CD14-positive monocyte (primary cell): ENCODE measurements around the gene PDZK1IP1. TPM values are rescaled to one million over a fixed set of nuclear protein-coding genes. Genes with fewer than 3 reads are reported as not detected.

ENCODE experiments used
- DNase-seq, 3 donors: peaks; one replicate each; pipeline ENCODE4 v3.0.0-alpha.2; 2011 to 2022
- H2AFZ ChIP-seq: 2 replicates; pipeline ENCODE4 v1.6.0; 2012; ENCODE audit warnings: mild to moderate bottlenecking, low read depth, low read length, inconsistent platforms; ENCODE audit not compliant: insufficient read depth, poor library complexity, severe bottlenecking
- H3K27ac ChIP-seq, 2 donors: 1 replicate in 1 of 2; 2 replicates in 1 of 2; pipeline ENCODE4 v1.5.1; 2012 to 2013; ENCODE audit warnings: low read length in 2 of 2, control low read depth in 1 of 2, inconsistent platforms in 1 of 2, low read depth in 1 of 2, mild to moderate bottlenecking in 1 of 2
- H3K27me3 ChIP-seq, 2 donors: one replicate each; pipeline versions ENCODE4 v1.6.0 to v1.6.1; 2011 to 2013; ENCODE audit warnings: low read length in 2 of 2; ENCODE audit not compliant: control insufficient read depth in 2 of 2, insufficient read depth in 2 of 2
- H3K36me3 ChIP-seq, 2 donors: replicated peaks in 1 of 2; 1 replicate in 1 of 2; 2 replicates in 1 of 2; pipeline versions ENCODE4 v1.5.1 to v1.6.1; 2012 to 2013; ENCODE audit warnings: low read length in 2 of 2, control low read depth in 1 of 2, inconsistent platforms in 1 of 2, mild to moderate bottlenecking in 1 of 2; ENCODE audit not compliant: insufficient read depth in 2 of 2, control insufficient read depth in 1 of 2
- H3K4me1 ChIP-seq, 2 donors: 1 replicate in 1 of 2; 2 replicates in 1 of 2; pipeline versions ENCODE4 v1.5.1 to v1.6.1; 2012 to 2013; ENCODE audit warnings: low read length in 2 of 2, control low read depth in 1 of 2, inconsistent platforms in 1 of 2, mild to moderate bottlenecking in 1 of 2, moderate library complexity in 1 of 2; ENCODE audit not compliant: insufficient read depth in 2 of 2, control insufficient read depth in 1 of 2
- H3K4me2 ChIP-seq: replicated peaks from 2 replicates; pipeline ENCODE3; 2012; ENCODE audit warnings: low read length, moderate library complexity, mild to moderate bottlenecking; ENCODE audit not compliant: poor library complexity, severe bottlenecking; ENCODE audit errors: extremely low read depth
- H3K4me3 ChIP-seq, 3 experiments: fragments of 200-600 bp in 1 of 3; sonication (generic) in 1 of 3; replicated peaks in 1 of 3; 1 replicate in 2 of 3; 2 replicates in 1 of 3; pipeline ENCODE4 v1.5.1; 2011 to 2013; ENCODE audit warnings: low read length in 3 of 3, mild to moderate bottlenecking in 3 of 3, control low read depth in 2 of 3, low read depth in 2 of 3, inconsistent platforms in 1 of 3, moderate library complexity in 1 of 3
- H3K79me2 ChIP-seq: 2 replicates; pipeline ENCODE4 v1.6.0; 2012; ENCODE audit warnings: mild to moderate bottlenecking, control low read depth, inconsistent platforms, low read length, moderate library complexity; ENCODE audit not compliant: insufficient read depth
- H3K9ac ChIP-seq: 2 replicates; pipeline ENCODE4 v1.6.0; 2017; ENCODE audit warnings: low read length, mild to moderate bottlenecking; ENCODE audit not compliant: insufficient read depth, poor library complexity, severe bottlenecking
- H3K9me3 ChIP-seq, 2 donors: replicated peaks in 1 of 2; 1 replicate in 1 of 2; 2 replicates in 1 of 2; pipeline versions ENCODE4 v1.5.1 to v1.6.1; 2012 to 2013; ENCODE audit warnings: low read length in 2 of 2, control low read depth in 1 of 2; ENCODE audit not compliant: control insufficient read depth in 1 of 2, insufficient read depth in 1 of 2
- H4K20me1 ChIP-seq: 2 replicates; pipeline ENCODE4 v1.6.0; 2012; ENCODE audit warnings: mild to moderate bottlenecking, low read length, control low read depth, moderate library complexity; ENCODE audit not compliant: insufficient read depth
- H3K27ac Mint-ChIP-seq, 7 donors: one replicate each; pipeline ENCODE4 v1.8.0; 2020; ENCODE audit warnings: mild to moderate bottlenecking in 7 of 7, mixed read lengths in 7 of 7, moderate library complexity in 6 of 7, inconsistent platforms in 2 of 7
- H3K27me3 Mint-ChIP-seq, 3 donors: one replicate each; pipeline ENCODE4 v1.8.0; 2021 to 2022; ENCODE audit warnings: low read depth in 3 of 3, mild to moderate bottlenecking in 3 of 3, mixed read lengths in 3 of 3, moderate library complexity in 3 of 3, inconsistent platforms in 1 of 3
- H3K36me3 Mint-ChIP-seq, 2 donors: one replicate each; pipeline ENCODE4 v1.8.0; 2020; ENCODE audit warnings: mixed read lengths in 2 of 2, inconsistent platforms in 1 of 2, mild to moderate bottlenecking in 1 of 2
- H3K4me1 Mint-ChIP-seq: one replicate; pipeline ENCODE4 v1.8.0; 2020; ENCODE audit warnings: mild to moderate bottlenecking, mixed read lengths
- H3K4me3 Mint-ChIP-seq, 2 donors: one replicate each; pipeline ENCODE4 v1.8.0; 2020; ENCODE audit warnings: mild to moderate bottlenecking in 2 of 2, mixed read lengths in 2 of 2, moderate library complexity in 1 of 2
- H3K9me3 Mint-ChIP-seq, 7 donors: one replicate each; pipeline ENCODE4 v1.8.0; 2020 to 2022; ENCODE audit warnings: mixed read lengths in 7 of 7, mild to moderate bottlenecking in 6 of 7, moderate library complexity in 6 of 7, inconsistent platforms in 2 of 7
- WGBS: methylation state at CpG from one replicate; pipeline ENCODE4 v1.1.5; 2013; ENCODE audit warnings: missing lambda C conversion rate; ENCODE audit not compliant: insufficient coverage; 5-methylcytosine and 5-hydroxymethylcytosine counted together
- intact Hi-C, 2 donors: fragments of 100-400 bp; cut with micrococcal nuclease; formaldehyde crosslinking; loops; one replicate each; pipeline versions ENCODE4 v1.15.0 to v1.15.1; 2023
- polyA plus RNA-seq, 3 donors: library from polyadenylated mRNA; depleted of rRNA in 1 of 3; unstranded in 2 of 3; stranded (reverse) in 1 of 3; fragments of 300-500 nt in 2 of 3; fragments of >200 nt in 1 of 3; fragmentation: Illumina TruSeq in 2 of 3; gene quantifications; 1 replicate in 2 of 3; 2 replicates in 1 of 3; pipeline ENCODE4 v1.2.3, GENCODE V29; 2012 to 2021
- TF ChIP-seq, protein P1 (sequence below): fragments of 200-600 bp; IDR thresholded peaks from one replicate; pipeline ENCODE4 v1.8.0; 2022; ENCODE audit warnings: antibody characterized with exemption, mild to moderate bottlenecking

Gene PDZK1IP1
- polyA plus RNA-seq, 3 donors = 1.4 TPM; not detected in 2

GRCh38 chr1:47201179-47201578 lies 11.3 kb upstream of the PDZK1IP1 start:
- Mint-ChIP-seq H3K27me3 (peaks cover 4 to 14% (median 10%) of the 10 kb centered on the region in 3 donors), H3K9me3 (peaks cover 0 to 3% (median 0%) of the 10 kb centered on the region in 7 donors), H3K36me3 (no peaks in the 10 kb centered on the region), H3K4me3 (no peak overlapping the region), H3K4me1 (no peaks in the 10 kb centered on the region), H3K27ac (no peak overlapping the region)
- H3K4me3 ChIP-seq = no peak overlapping the region
- no peak overlapping the region for H3K4me2 ChIP-seq
- no peaks in the 10 kb centered on the region for H3K36me3 ChIP-seq
- H4K20me1 ChIP-seq = no peaks in the 10 kb centered on the region
- intact Hi-C loops = no loop called here
- H3K79me2 ChIP-seq = no peaks in the 10 kb centered on the region
- no peak overlapping the region for H3K27ac ChIP-seq
- H3K9ac ChIP-seq = no peak overlapping the region
- DNase-seq = no peak
- TF ChIP-seq, protein P1, sequence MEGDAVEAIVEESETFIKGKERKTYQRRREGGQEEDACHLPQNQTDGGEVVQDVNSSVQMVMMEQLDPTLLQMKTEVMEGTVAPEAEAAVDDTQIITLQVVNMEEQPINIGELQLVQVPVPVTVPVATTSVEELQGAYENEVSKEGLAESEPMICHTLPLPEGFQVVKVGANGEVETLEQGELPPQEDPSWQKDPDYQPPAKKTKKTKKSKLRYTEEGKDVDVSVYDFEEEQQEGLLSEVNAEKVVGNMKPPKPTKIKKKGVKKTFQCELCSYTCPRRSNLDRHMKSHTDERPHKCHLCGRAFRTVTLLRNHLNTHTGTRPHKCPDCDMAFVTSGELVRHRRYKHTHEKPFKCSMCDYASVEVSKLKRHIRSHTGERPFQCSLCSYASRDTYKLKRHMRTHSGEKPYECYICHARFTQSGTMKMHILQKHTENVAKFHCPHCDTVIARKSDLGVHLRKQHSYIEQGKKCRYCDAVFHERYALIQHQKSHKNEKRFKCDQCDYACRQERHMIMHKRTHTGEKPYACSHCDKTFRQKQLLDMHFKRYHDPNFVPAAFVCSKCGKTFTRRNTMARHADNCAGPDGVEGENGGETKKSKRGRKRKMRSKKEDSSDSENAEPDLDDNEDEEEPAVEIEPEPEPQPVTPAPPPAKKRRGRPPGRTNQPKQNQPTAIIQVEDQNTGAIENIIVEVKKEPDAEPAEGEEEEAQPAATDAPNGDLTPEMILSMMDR = no peak
- no peaks in the 10 kb centered on the region for H3K27me3 ChIP-seq
- H3K4me1 ChIP-seq = no peaks in the 10 kb centered on the region
- H3K9me3 ChIP-seq = no peaks in the 10 kb centered on the region
- H2AFZ ChIP-seq = no peak overlapping the region
- 64% methylated on average over 2 of the region's 4 CpGs for WGBS

GRCh38 chr1:47198214-47198613 lies 8.4 kb upstream of the PDZK1IP1 start:
- H3K9ac ChIP-seq = no peak overlapping the region
- H3K4me3 ChIP-seq = no peak overlapping the region
- H3K4me3 Mint-ChIP-seq = no peak overlapping the region
- peaks cover 0 to 3% (median 0%) of the 10 kb centered on the region in 7 donors for H3K9me3 Mint-ChIP-seq
- no peaks in the 10 kb centered on the region for H3K79me2 ChIP-seq
- H3K4me1 Mint-ChIP-seq = no peaks in the 10 kb centered on the region
- H2AFZ ChIP-seq = no peak overlapping the region
- H3K27me3 ChIP-seq = no peaks in the 10 kb centered on the region
- H3K27me3 Mint-ChIP-seq = peaks cover 4 to 6% (median 6%) of the 10 kb centered on the region in 3 donors
- TF ChIP-seq, protein P1 = no peak
- no peak overlapping the region for H3K4me2 ChIP-seq
- no peaks in the 10 kb centered on the region for H3K9me3 ChIP-seq
- no peaks in the 10 kb centered on the region for H3K36me3 ChIP-seq
- 87% methylated on average over 4 of the region's 4 CpGs for WGBS
- H3K27ac ChIP-seq = no peak overlapping the region
- H3K36me3 Mint-ChIP-seq = no peaks in the 10 kb centered on the region
- DNase-seq = no peak
- H4K20me1 ChIP-seq = no peaks in the 10 kb centered on the region
- H3K27ac Mint-ChIP-seq = peak overlapping the region in 1 of 7 donors; percentile 13
- no peaks in the 10 kb centered on the region for H3K4me1 ChIP-seq
- intact Hi-C loops = no loop called here
